Daoy (cell line): ENCODE data around the gene SLC16A8. TPM values are rescaled to one million over a fixed set of nuclear protein-coding genes. Genes with fewer than 3 reads are reported as not detected.

Source experiments
- DNase-seq: peaks from one replicate; pipeline ENCODE4 v3.0.0-alpha.2; 2015; ENCODE audit warnings: low read depth
- total RNA-seq: library from RNA; depleted of rRNA; stranded (reverse); fragments of >200 nt; shearing (Covaris generic); gene quantifications from 2 replicates; pipeline ENCODE4 v1.2.3, GENCODE V29; 2014

Gene SLC16A8
- total RNA-seq, 1 experiment from 2014 or later = not detected

DNA sequence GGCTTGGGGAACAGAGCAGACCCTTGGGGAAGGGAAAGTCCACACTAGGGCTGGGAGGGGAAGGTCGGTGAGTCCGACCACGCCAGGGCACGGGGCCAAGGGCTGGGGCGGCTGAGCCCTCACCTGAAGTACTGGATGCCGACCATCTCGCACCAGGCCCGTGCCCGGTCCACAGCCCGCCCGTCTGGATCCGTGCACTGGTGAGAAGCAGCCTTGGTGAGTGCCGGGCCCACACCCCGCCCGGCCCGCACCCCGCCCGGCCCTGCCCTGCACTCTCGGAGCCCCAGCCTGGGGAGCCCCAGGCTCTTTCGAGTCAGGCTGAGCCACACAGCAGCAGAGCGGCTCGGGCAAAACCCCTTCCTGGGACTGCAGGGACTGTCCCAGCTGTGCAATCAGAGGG is 28.4 kb upstream of the SLC16A8 start:
- DNase-seq = no peak

DNA sequence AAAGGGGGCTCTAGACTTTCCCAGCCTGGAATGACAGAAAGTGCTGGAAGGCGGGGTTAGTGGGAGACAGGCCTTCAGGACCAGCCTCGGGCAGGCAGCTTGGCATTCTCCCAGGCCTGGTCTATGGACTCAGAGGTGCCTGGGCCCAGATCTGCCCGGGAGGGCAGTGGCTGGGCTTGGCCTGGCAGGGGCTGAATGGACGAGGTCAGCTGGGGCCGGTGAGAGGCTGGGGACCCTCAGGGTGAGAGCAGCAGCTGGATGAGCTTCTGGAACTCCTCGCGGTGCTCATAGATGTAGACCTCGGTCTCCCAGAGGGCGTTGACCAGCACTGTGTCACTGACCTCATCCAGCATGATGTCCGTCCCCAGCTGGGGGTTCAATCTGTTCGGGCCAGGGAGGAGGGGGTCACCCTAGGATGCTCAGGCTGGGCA is 28.0 kb upstream of the SLC16A8 start:
- DNase-seq = no peak

DNA sequence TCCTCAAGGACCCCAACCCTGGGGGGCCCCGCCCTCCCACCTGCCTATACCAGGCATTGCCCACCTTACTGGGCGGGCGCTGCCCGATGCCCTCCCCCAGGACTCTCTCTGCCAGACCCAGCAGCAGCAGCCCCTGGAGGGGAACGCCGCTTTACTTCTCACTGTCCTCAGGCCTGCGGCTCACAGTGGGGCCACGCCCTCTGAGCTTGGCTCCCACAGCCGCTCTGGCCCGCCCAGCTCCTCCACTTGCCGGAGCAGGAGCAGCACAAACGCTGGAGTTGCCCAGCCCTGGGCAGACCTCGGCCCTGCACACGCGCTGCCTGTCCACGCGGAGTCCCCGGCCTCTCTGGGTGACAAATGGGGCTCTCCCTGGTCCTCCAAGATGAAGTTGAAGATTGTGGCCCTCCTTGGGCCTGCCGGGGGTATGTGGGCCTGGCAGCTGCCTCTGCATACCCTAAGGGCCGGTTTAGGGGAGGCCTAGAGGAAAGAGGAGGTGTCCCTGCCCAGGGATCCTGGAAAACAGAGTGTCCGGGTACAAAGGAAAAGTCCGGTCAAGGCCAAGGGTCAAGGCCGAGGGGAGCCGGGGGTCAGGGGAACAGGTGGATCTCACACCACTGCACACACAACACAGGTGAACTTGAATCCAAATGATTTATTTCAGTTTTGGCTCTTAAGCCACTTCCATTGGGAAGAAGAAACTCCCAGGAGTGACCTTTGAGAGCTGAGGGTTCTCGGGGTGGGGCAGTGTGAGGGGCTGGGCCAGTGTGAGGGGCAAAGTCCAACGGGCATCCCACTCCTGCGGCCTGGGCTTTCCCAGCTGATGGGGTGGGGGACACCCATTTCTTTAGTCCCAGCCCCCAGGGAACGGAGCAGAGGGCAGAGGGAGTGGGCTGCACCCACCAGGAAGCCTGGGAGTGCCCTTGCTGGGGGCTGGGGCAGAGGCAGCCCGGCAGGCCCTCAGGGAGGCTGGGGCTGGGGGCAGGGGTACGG is 27.2 kb upstream of the SLC16A8 start:
- no peak for DNase-seq

DNA sequence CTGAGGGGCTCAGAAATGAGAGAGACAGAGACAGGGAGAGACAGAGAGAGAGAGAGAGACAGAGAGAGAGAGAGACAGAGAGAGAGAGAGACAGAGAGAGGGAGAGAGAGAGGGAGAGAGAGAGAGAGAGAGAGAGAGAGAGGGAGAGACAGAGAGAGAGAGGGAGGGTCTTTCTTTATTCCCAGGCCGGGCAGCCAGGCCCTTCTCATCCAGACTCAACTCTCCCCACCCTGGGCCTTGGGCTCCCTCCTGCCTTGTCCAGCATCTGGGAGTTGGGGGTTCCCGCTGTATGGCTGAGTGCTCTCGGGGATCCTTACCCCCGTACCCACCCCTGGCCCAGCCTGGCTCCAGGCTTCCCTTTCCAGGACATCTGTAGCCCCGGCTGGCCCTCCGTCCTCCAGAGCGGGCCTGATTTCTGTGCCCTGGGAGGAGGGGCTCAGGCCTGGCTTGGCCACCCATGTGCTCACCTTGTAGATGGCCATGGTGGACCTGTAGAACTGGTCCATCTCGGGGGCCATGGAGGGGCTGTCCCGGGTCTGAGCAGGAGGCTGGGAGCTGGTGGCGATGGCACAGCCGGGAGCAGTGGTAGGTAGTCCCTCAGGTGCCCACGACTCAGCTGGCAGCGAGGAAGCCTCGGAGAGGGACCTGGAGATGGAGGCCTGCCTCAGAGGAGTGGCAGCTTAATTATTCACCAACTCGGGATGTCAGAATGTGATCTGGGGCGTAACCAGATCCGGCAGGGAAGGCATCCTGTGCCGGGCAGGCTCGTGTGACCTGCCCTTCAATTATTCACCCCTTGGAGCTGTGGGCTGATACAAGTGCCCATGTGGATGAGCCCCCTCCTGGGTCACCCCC is 26.3 kb upstream of the SLC16A8 start, which contains the start of gene BAIAP2L2:
BAIAP2L2 (minus strand) TSS at position 677 of the 855 bp plus-strand sequence; CDS start at position 518, 159 bp downstream.
- DNase-seq = no peak

DNA sequence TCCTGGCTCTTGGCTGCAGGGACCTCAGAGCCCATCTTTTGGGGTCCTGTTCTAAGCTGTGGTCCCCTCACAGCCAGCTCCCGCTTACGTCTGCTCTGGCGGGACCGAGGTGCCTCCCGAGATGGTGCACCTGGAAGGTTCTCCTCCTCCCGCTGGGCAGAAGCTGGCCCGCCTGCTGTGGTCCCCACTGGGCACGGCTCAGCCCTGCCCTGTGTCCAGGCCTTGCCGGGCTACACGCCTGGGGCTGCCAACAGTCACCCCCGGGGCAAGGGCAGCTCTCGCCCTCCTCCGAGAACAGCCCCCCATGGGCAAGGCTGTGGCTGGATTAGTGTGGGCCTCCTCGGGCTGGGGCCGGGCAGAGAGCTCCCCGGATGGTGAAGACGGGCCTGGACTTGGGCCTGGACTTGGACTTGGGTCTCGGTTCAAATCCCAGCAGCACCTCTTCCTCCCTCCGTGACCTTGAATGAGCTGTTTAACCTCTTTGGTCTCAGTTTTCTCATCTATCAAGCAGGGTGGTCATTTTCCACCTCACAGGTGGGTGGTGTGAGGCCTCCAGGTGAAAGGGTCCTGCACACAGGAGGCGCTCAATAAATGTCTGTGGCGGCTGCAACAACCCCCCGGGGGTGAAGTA is 25.5 kb upstream of the SLC16A8 start:
- DNase-seq = no peak

DNA sequence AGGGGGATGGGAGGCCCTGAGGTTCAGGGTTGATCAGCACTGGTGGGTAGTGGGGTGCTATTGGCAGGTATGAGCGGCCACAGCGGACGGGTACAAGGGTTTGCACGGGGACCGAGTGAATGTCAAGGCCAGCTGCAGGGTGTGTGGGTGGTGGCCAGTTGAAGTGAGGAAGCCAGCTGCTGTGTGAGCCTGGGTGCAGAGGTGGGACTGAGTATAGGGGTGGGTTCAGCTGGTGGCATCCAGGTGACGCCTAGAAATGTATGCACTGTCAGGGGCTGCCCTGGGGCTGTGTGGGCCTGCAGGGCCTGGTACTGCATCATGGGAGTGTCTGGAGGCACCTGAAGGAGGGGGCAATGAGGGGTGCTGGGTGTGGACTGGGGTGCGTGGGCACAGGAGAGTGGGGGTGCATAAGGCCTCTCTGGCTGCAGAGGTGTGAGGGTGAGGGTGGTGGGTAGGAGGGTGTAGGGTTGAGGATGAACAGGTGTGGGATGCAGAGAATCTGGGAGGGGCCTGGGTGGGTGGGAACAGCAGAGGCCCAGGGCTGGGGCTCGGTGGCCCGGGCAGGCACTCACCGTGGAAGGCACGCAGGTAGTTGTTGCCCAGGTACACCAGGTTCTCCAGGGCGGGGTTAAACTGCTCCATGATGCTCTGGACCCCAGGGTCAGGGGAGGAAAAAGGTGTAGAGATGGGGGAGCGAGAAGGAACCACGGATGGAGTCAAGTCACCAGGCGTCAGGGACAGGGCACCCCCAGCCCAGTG is 24.8 kb upstream of the SLC16A8 start:
- no peak for DNase-seq

DNA sequence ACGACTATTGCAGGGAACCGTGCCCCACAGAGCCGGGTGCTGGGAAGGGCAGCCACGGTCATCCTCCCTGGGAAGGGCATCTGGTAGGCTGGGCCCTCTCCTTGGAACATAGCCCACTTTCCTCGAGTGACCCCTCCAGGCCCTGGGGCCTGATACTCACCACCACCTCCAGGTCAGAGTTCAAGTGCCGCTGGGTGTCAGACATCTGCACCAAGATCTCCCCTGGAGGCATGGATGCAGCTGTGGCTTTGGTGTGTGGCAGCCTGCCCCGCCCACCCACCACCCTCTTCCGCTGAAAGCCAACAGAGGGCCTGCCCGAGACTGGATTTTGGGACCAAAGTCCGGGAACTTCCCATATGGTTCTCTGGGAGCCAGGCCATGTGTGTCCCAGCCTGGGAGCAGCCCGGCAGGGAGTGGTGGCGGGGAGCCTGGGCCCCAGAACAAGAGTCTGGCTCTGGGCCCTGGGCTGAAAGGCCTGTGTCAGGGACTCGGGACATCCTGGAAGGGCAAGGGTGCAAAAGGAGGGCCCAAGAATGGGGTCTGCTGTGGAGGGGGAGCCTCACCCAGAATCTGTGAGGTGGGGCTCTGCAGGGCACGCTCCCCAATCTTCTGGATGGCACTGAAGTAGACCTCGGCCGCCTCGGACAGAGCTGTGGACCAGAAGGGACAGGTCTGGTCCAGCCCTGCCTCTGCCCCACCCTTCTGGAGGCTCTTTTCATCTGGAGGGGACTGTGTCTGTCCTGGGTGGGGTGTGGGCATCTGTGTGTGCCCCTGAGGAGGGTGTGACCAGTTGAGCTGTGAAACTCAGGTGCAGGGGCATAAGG is 23.9 kb upstream of the SLC16A8 start:
- DNase-seq = no peak

DNA sequence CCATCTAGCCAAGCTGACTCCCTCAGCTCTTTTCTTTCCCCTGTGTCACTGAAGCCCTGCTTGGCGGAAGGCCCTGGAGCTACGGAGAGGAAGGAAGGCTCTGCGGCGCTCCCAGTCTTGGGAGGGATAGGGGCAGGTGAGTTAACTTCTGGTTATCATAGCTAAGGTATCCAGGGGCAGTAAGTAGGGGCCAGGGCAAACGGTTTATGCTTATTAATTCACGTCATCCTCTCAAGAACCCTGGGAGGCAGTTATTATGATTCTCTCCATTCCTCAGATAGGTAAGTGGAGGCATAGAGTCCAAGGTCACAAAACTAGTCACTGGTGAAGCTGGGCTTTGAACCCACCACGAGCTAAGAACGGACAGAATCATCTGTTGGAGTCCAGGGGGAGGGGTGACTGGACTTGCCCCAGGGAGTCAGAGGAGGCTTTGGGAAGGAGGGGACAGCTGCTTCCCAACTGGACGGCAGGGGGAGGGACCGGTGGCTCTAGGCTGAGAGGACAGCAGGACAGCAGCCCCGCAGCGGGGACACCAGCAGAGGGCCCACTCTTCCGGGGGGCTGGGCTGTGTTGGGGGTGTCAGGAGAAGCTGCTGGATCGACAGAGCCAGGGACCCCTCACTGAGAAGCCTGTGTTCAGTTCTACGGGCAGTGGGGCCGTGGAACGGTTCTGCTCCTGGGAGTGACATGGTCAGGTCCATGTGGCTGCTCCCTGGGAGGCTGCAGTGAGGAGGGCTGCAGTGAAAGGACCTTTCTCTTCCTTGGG is 23.0 kb upstream of the SLC16A8 start:
- no peak for DNase-seq

DNA sequence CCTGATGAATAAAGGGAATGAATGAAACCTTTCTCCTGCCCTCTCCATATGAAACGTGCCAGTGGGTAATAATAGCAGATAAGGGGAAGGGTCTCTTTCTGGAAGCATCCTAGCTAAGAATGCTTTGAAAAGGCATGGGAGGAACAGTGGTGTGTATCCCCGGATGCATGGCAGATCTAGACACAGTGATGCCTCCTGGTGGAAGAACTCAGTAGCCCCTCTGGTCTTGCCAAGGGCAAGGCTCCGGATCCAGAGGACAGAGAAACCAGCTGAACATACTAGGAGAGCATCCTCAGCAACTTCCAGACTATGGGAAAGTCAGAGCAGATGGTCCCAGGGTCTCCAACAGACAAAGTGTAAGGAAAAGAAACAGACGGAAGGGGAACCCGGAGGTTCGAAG is 20.1 kb upstream of the SLC16A8 start:
- no peak for DNase-seq

DNA sequence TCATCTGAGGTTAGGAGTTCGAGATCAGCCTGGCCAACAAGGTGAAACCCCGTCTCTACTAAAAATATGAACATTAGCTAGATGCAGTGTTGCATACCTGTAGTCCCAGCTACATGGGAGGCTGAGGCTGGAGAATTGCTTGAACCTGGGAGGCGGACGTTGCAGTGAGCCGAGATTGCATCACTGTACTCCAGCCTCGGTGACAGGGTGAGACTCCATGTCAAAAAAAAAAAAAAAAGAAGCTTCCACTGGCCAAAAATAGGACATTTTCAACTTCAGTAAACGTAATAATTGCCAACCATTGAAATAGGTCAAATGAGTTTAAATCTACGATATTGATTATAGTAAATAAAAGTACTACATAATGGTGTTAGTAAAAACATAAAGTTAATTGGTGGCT is 19.7 kb upstream of the SLC16A8 start:
- DNase-seq = no peak

DNA sequence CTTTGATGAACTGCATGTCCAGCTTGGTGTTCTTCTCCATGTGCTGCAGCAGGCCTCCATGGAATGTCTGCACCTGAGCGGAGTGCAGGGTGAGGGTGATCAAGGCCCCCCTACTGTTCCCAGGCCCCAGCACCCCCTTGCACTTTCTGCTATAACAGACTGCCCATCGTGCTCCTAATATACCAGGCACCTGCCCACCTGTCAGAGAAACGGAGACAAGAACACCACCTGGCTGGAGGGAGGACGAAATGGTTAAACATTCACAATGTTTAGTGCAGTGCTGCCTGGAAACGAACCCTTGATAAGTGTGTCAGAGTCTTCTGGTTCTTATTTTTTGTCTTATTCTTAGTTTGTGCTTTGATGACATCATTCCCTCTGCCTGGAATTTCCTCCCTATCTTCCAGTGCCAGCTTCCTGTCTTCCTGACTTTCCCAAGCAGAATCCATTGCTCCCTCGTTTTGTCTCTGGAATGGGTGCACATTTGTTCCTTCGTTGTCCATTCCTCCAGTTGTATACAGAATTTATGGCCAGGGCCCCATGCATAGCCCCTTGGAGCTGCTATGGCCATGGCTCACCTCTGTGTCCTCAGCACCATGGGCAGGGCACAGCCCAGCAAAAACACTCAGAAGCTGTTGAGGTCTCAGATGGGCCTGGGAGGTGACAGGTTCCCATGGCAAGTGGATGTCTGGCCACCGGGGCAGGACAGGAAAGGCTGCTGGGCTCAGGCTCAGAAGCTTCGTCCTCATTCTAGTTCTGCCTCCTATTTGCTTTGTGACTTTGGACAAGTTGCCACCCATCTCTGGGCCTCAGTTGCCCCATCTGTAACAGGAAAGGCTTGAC is 14.6 kb upstream of the SLC16A8 start:
- peak; percentile 39 for DNase-seq

DNA sequence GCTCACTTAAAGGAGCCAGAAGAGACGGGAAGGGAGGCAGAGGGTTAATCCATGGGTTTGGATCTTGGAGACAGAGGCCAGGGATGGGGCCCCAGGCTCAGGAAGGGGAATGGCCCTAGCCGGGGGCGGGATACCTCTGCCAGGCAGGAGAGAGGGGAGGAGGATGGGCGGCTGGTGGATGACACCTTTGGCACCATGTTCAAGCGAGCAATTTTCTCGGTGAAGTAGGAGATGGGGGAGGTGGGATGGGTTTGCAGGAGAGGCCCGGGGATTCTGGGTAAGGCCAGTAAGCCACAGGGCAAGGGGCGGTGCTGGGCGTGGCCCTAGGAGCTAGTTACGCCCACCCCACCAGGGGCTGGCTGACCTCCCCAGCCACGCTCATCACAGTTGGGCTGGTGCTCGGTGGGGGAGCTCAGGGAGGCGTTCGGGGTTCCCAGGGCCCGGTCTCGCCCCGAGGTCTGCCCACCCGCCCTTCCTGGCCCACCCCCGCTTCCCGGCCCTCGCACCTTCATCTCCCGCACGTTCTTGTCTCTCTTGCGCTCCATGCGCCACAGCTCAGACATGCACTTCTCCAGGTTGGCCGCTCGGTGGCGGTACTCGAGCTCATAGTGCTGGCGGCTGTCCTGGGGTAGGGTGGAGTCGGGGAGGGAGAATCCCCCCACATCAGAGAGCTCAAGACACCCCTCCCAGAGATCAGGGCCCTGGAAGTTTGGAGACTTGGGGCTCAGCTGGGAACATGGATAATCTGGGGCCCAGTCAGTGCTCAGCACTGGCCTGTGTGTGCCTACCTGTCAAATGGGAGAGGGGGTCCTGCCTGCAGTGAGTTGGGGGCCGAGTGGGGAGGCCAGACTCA is 13.8 kb upstream of the SLC16A8 start:
- no peak for DNase-seq

DNA sequence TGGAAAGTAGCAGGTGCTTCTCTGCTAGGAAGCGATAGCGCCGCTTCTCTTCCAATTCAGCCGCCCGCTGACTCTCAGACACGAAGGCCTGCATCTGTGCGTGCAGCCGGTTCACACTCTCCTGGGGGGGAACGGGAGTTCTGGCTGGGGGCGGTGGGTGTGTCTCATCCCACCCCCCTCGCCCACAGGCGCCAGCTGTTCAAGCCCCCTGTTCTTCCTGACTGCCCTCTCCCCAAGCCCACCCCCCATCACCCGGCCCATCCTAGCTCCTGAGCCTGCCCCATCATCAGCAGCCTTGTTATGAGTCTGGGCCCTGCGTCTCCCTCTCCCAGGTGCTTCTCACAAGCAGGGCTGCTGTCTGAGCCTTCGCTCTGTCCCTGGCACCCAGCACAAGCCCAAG is 13.1 kb upstream of the SLC16A8 start:
- no peak for DNase-seq

DNA sequence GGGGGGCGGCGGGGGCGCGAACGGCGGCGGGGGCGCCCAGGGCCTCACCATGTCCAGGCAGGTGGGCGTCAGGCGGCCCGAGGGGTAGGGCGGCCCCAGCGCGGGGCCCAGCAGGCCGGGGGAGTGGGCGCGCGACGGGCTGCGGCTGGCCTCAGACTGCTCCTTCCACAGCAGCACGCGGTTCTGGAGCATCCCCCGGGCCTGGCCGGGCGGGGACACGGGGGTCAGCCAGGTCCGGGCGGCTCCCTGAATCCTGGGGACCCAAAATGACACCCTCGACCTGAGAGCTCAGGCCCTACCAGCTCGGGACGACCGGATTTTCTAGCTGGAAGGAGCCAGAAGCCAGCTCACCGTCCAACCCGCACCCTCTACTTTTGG is 5.5 kb upstream of the SLC16A8 start:
- no peak for DNase-seq

DNA sequence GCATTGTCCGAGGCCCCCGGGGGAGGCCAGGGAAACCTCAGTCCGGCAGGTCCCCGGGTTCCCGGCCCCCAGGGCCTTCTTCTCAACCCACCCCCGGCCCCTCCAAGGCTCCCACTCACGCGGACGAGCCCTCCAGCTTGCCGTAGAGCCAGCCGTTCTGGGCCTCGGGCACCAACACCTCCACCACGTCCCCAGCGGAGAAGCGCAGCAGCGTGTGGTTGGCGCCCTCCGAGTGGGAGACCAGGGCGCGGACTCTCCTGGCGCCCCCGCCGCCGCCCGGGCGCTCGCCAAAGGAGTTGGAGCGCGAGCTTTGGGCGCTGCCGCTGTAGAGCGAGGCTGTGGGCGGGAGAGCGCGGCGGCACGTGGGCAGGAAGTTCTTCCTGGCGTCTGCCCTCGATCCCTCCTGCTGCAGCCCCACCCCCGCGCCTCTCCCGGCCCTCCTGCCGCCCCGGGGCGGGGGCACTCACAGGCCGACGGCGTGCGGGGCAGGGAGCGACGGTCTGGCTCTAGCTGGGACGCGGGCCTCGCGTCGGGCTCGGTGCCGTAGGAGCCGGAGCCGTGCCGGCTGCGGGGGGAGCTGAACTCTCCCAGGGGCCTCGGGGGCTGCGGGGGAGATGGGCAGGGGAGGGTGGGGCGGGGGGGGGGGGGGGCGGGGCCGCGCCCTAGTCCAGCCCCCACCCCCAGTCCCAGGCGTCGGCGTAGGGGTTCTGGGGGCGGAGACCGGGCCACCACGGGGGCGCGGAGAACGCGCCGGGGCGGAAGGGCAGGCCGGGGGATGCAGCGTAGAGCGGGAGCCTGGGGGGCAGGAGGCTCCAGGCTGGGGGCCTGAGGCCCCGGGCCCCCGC is 4.9 kb upstream of the SLC16A8 start:
- DNase-seq = peak; percentile 77

DNA sequence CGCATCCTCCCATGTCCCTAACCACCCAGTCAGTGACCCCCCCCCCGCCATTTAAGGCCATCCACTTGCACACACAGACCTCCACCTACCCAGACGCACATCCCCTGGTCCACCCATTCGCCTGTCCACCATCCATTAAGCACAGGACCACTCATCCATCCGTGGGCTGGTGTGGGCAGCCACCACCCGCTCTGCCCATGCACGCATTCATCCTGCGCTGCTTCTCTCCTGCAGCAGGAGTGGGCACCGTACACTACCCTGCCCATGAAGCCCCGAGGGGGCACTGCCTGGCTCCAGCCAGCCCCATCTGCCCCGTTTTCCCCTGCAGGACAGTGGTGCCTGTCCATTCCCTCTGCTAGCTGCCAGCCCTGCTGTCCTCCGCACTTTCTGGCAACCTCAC is 3.9 kb upstream of the SLC16A8 start:
- no peak for DNase-seq

DNA sequence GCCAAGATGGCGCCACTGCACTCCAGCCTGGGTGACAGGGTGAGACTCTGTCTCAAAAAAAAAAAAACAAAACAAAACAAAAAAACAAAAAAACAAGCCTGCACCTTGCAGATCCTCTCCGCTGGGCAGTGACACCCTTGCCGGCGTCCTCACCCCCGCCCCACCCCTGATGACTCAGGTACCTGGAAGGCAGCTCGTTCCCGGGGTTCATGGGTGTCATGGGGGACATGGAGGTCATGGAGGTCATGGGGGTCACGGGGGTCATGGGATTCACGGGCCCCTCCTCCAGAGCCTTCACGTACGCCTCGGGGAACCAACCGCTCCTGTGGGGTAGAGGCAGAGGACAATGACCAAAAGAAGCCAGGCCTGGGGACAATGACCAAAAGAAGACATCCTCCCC is 3.0 kb upstream of the SLC16A8 start:
- DNase-seq = no peak
